Kidney (tissue), 14 donors: Measurements from ENCODE around the gene MYLK. TPM values are rescaled to one million over a fixed set of nuclear protein-coding genes. Genes with fewer than 3 reads are reported as not detected.

Source experiments
- DNase-seq, 5 donors: peaks; one replicate each; pipeline ENCODE4 v3.0.0-alpha.2; 2013 to 2020
- FAIRE-seq: peaks from 2 replicates; lab custom pipeline; 2012; peaks lifted over from hg19 to GRCh38; lab: Jason Lieb, UNC
- H3K27ac ChIP-seq, 2 donors: one replicate each; pipeline ENCODE4 v1.7.0; 2013; ENCODE audit warnings: low read depth in 2 of 2, low read length in 2 of 2, inconsistent platforms in 1 of 2
- H3K27me3 ChIP-seq: one replicate; pipeline ENCODE4 v1.7.1; 2013; ENCODE audit warnings: low read length, inconsistent platforms; ENCODE audit not compliant: control insufficient read depth, insufficient read depth
- H3K36me3 ChIP-seq, 3 donors: one replicate each; pipeline versions ENCODE4 v1.7.0 to v1.7.1; 2013; ENCODE audit warnings: low read length in 3 of 3, control low read depth in 1 of 3, inconsistent platforms in 1 of 3; ENCODE audit not compliant: insufficient read depth in 3 of 3, control insufficient read depth in 2 of 3
- H3K4me1 ChIP-seq, 3 donors: one replicate each; pipeline versions ENCODE4 v1.7.0 to v1.7.1; 2013; ENCODE audit warnings: low read length in 3 of 3, inconsistent platforms in 1 of 3, low read depth in 1 of 3; ENCODE audit not compliant: control insufficient read depth in 2 of 3, insufficient read depth in 2 of 3
- H3K4me3 ChIP-seq, 3 donors: one replicate each; pipeline versions ENCODE4 v1.7.0 to v1.8.1; 2013; ENCODE audit warnings: low read length in 3 of 3, control low read depth in 1 of 3, inconsistent platforms in 1 of 3
- H3K9ac ChIP-seq, 3 donors: one replicate each; pipeline versions ENCODE4 v1.7.0 to v1.7.1; 2013; ENCODE audit warnings: low read length in 3 of 3, control low read depth in 1 of 3, inconsistent platforms in 1 of 3
- H3K9me3 ChIP-seq, 3 donors: one replicate each; pipeline versions ENCODE4 v1.7.0 to v1.7.1; 2013; ENCODE audit warnings: low read length in 3 of 3, control low read depth in 1 of 3, inconsistent platforms in 1 of 3; ENCODE audit not compliant: control insufficient read depth in 2 of 3, insufficient read depth in 1 of 3
- CTCF ChIP-seq: IDR thresholded peaks from 3 replicates; pipeline ENCODE4 v1.5.1; 2012; ENCODE audit warnings: mild to moderate bottlenecking, moderate library complexity, borderline replicate concordance; ENCODE audit not compliant: insufficient read depth; ENCODE audit errors: extremely low read depth
- intact Hi-C: fragments of 100-400 bp; cut with DNase I; formaldehyde crosslinking; loops from one replicate; pipeline ENCODE4 v1.11.1; 2022
- polyA plus RNA-seq: library from polyadenylated mRNA; stranded (reverse); fragments of 350-450 nt; fragmentation: Illumina TruSeq; extraction: RNeasy Lipid Tissue Mini Kit (QIAGEN cat#74804); gene quantifications from one replicate; pipeline ENCODE4 v1.2.3, GENCODE V29; 2014; ENCODE audit warnings: low read depth, low replicate concordance; ENCODE audit not compliant: insufficient read depth
- total RNA-seq: library from RNA; stranded (reverse); fragmentation: NEBNext Ultra II Directional; extraction: Animal tissue kit (Norgen Biotek cat#: 25700); gene quantifications from one replicate; pipeline ENCODE4 v1.2.1, GENCODE V29; 2021
- donor health status: control.
- donor health status: control.
- donor health status: control.
- donor health status: control.
- donor health status: control.
- donor health status: DM: yes; HTN: yes; CAD: no.
- donor health status: Normal renal cell carcinoma (clear cell type).

Gene MYLK
- total and polyA plus RNA-seq, 2 donors from 2014 or later, result 25.3 to 164 TPM

- H3K4me3 ChIP-seq, result no peak overlapping the region
- DNase-seq (no peak), FAIRE-seq (no peak)
- intact Hi-C loops, result no loop called here
- TF ChIP-seq CTCF, result no peak
- H3K9me3 ChIP-seq, result no peaks in the 10 kb centered on the region
- peaks cover 0 to 2% (median 0%) of the 10 kb centered on the region in 3 donors for H3K36me3 ChIP-seq
- H3K27ac ChIP-seq, result no peak overlapping the region
- peaks cover 2 to 6% (median 3%) of the 10 kb centered on the region in 3 donors for H3K4me1 ChIP-seq
- no peak overlapping the region for H3K9ac ChIP-seq
- H3K27me3 ChIP-seq, result no peaks in the 10 kb centered on the region
These were observed 88.5 kb downstream of the MYLK start for GRCh38 chr3:123795471-123796251.

- H3K27ac ChIP-seq, result no peak overlapping the region
- H3K4me1 ChIP-seq, result peaks cover 0 to 2% (median 0%) of the 10 kb centered on the region in 3 donors
- H3K4me3 ChIP-seq, result no peak overlapping the region
- H3K9ac ChIP-seq, result no peak overlapping the region
- DNase-seq, result no peak
- no peaks in the 10 kb centered on the region for H3K27me3 ChIP-seq
- no peak for TF ChIP-seq CTCF
- H3K36me3 ChIP-seq, result peaks cover 0 to 2% (median 0%) of the 10 kb centered on the region in 3 donors
- FAIRE-seq, result no peak
- intact Hi-C loops, result no loop called here
- H3K9me3 ChIP-seq, result no peaks in the 10 kb centered on the region
These were observed 90.7 kb downstream of the MYLK start for GRCh38 chr3:123793425-123793824.

GRCh38 chr3:123792473-123793201, 91.5 kb downstream of the MYLK start:
- FAIRE-seq (no peak), DNase-seq (no peak)
- Histone ChIP-seq H3K9me3 (no peaks in the 10 kb centered on the region), H3K27me3 (no peaks in the 10 kb centered on the region), H3K4me1 (peaks cover 0 to 2% (median 0%) of the 10 kb centered on the region in 3 donors), H3K9ac (no peak overlapping the region), H3K4me3 (no peak overlapping the region), H3K27ac (no peak overlapping the region), H3K36me3 (peaks cover 0 to 2% (median 0%) of the 10 kb centered on the region in 3 donors)
- no peak for TF ChIP-seq CTCF
- intact Hi-C loops, result no loop called here
